HL-60 (cell line): Measurements from ENCODE around the gene PLXNA2.

ENCODE experiments used
- CTCF ChIP-seq: IDR thresholded peaks from one replicate; pipeline ENCODE4 v1.5.1; 2011; ENCODE audit warnings: low read length, control low read depth, inconsistent platforms; ENCODE audit not compliant: insufficient read depth
- POLR2AphosphoS5 ChIP-seq: IDR thresholded peaks from 2 replicates; pipeline ENCODE4 v1.6.1; 2012; ENCODE audit warnings: low read depth
- TF ChIP-seq, protein P1 (sequence below): IDR thresholded peaks from 2 replicates; pipeline ENCODE4 v1.6.1; 2012; ENCODE audit warnings: low read depth; ENCODE audit not compliant: insufficient replicate concordance

DNA sequence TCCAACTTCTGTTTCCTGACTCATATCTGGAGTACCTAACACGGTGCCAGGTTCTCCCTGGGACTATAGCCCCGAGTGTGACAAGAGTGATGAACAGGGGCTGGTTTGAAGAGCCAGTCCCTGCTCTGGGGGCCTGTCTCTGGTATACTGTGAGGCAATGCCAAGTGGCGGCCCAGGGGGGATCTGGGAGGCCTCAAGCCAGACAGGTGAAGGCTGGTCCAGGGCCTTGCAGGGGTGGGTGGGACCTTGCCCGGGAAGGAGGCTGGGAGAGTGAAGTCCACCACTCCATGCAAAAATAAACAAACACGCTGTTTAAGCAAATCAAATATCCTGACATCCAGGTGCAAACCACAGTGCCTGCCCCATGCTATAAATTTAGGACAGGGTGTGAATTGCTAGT lies 6.8 kb upstream of the PLXNA2 start:
- TF ChIP-seq CTCF (no peak), POLR2AphosphoS5 (no peak)
- TF ChIP-seq, protein P1, sequence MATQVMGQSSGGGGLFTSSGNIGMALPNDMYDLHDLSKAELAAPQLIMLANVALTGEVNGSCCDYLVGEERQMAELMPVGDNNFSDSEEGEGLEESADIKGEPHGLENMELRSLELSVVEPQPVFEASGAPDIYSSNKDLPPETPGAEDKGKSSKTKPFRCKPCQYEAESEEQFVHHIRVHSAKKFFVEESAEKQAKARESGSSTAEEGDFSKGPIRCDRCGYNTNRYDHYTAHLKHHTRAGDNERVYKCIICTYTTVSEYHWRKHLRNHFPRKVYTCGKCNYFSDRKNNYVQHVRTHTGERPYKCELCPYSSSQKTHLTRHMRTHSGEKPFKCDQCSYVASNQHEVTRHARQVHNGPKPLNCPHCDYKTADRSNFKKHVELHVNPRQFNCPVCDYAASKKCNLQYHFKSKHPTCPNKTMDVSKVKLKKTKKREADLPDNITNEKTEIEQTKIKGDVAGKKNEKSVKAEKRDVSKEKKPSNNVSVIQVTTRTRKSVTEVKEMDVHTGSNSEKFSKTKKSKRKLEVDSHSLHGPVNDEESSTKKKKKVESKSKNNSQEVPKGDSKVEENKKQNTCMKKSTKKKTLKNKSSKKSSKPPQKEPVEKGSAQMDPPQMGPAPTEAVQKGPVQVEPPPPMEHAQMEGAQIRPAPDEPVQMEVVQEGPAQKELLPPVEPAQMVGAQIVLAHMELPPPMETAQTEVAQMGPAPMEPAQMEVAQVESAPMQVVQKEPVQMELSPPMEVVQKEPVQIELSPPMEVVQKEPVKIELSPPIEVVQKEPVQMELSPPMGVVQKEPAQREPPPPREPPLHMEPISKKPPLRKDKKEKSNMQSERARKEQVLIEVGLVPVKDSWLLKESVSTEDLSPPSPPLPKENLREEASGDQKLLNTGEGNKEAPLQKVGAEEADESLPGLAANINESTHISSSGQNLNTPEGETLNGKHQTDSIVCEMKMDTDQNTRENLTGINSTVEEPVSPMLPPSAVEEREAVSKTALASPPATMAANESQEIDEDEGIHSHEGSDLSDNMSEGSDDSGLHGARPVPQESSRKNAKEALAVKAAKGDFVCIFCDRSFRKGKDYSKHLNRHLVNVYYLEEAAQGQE: no peak
